ENCODE measurements around the gene PDE1A.

DNA sequence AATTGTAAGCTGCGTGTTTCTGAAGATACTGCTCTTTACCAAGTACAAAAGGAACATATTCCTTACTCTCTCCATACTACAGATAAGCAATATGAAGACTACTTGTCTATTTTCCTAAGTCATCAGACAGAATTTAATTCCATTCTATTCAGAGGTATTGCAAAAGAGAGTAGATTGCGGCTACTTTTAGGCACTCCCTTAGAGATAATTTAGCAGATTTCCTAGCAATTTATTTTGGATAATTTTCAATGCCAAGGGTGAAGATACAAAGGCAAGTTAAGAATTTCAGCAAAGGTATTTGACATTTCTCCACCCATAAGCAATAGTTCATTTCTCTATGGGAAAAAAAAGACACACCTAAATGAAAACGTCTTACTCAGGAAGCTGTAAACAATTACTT lies 161.1 kb downstream of the PDE1A start:
- TF ChIP-seq, protein P1, sequence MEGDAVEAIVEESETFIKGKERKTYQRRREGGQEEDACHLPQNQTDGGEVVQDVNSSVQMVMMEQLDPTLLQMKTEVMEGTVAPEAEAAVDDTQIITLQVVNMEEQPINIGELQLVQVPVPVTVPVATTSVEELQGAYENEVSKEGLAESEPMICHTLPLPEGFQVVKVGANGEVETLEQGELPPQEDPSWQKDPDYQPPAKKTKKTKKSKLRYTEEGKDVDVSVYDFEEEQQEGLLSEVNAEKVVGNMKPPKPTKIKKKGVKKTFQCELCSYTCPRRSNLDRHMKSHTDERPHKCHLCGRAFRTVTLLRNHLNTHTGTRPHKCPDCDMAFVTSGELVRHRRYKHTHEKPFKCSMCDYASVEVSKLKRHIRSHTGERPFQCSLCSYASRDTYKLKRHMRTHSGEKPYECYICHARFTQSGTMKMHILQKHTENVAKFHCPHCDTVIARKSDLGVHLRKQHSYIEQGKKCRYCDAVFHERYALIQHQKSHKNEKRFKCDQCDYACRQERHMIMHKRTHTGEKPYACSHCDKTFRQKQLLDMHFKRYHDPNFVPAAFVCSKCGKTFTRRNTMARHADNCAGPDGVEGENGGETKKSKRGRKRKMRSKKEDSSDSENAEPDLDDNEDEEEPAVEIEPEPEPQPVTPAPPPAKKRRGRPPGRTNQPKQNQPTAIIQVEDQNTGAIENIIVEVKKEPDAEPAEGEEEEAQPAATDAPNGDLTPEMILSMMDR (conservative IDR thresholded peaks at IDR 0.05): no peak
- TF ChIP-seq EZH2 (IDR thresholded peaks at IDR 0.05; ENCODE audit: low read depth): no peak
